BJ (cell line): Measurements from ENCODE around the gene HSPBP1. TPM values are rescaled to one million over a fixed set of nuclear protein-coding genes. Genes with fewer than 3 reads are reported as not detected.
"Not testable (repeated sequence)": the region's sequence is repeated elsewhere in the genome, so short reads cannot be mapped to it uniquely, and the experiment has no call there.

Experiments used
- CTCF ChIA-PET: fragments of 350-600 bp; formaldehyde crosslinking; extraction: SDS; loops from one replicate; lab custom pipeline; 2021; ENCODE audit warnings: antibody characterized with exemption, inconsistent platforms; lab: Yijun Ruan, JAX
- POLR2A ChIA-PET: fragments of 300-600 bp; sonication (Branson Sonifier 250); formaldehyde crosslinking; extraction: SDS; loops from one replicate; lab custom pipeline; 2021; ENCODE audit warnings: antibody characterized with exemption; lab: Charles Lee
- DNase-seq: peaks from one replicate; pipeline ENCODE4 v3.0.0-alpha.2; 2011; ENCODE audit warnings: low read depth
- H3K27me3 ChIP-seq: 2 replicates; pipeline ENCODE4 v1.6.0; 2011; ENCODE audit warnings: low read length; ENCODE audit not compliant: control insufficient read depth, insufficient read depth
- H3K36me3 ChIP-seq: 2 replicates; pipeline ENCODE4 v1.5.1; 2011; ENCODE audit warnings: low read length; ENCODE audit not compliant: control insufficient read depth, insufficient read depth
- H3K4me3 ChIP-seq: 2 replicates; pipeline ENCODE4 v1.5.1; 2011; ENCODE audit warnings: low read depth, mild to moderate bottlenecking, control low read depth, low read length
- CTCF ChIP-seq: IDR thresholded peaks from 2 replicates; pipeline ENCODE4 v1.5.1; 2011; ENCODE audit warnings: low read depth, mild to moderate bottlenecking, control low read depth, inconsistent platforms, low read length, moderate library complexity; ENCODE audit not compliant: insufficient read depth
- polyA plus RNA-seq: library from polyadenylated mRNA; depleted of rRNA; stranded (reverse); fragments of >200 nt; gene quantifications from 2 replicates; pipeline ENCODE4 v1.2.3, GENCODE V29; 2011

The HSPBP1 gene
- polyA plus RNA-seq, 1 experiment: 43.8 TPM

- no peak for DNase-seq
- H3K4me3 ChIP-seq: no peak overlapping the region
- POLR2A ChIA-PET: no interaction called here
- no peak for TF ChIP-seq CTCF
- H3K36me3 ChIP-seq: peaks cover 32% of the 10 kb centered on the region
- no peaks in the 10 kb centered on the region for H3K27me3 ChIP-seq
- CTCF ChIA-PET: no interaction called here
Measured at GRCh38 chr19:55227241-55228014, 52.5 kb downstream of the HSPBP1 start.

- POLR2A ChIA-PET: no interaction called here
- Histone ChIP-seq H3K27me3 (no peaks in the 10 kb centered on the region), H3K36me3 (peaks cover 27% of the 10 kb centered on the region), H3K4me3 (no peak overlapping the region)
- CTCF ChIA-PET: no interaction called here
- no peak for TF ChIP-seq CTCF
- no peak for DNase-seq
Measured at GRCh38 chr19:55226788-55227187, 53.1 kb downstream of the HSPBP1 start.

- no peak for TF ChIP-seq CTCF
- CTCF ChIA-PET: no interaction called here
- POLR2A ChIA-PET: no interaction called here
- Histone ChIP-seq H3K36me3 (peaks cover 22% of the 10 kb centered on the region), H3K4me3 (no peak overlapping the region), H3K27me3 (no peaks in the 10 kb centered on the region)
- no peak for DNase-seq
Measured at GRCh38 chr19:55226273-55226672, 53.6 kb downstream of the HSPBP1 start.

GRCh38 chr19:55225415-55225958, 54.4 kb downstream of the HSPBP1 start:
- no peak for DNase-seq
- TF ChIP-seq CTCF: no peak
- H3K4me3 ChIP-seq: no peak overlapping the region
- H3K27me3 ChIP-seq: no peaks in the 10 kb centered on the region
- H3K36me3 ChIP-seq: peaks cover 18% of the 10 kb centered on the region
- POLR2A ChIA-PET: no interaction called here
- CTCF ChIA-PET: interaction anchor here (0.7 kb wide), 1 partner anchor 242 kb away, joined by 4 read pairs; no protein-coding TSS in a partner anchor

- H3K27me3 ChIP-seq, H3K4me3 ChIP-seq, POLR2A ChIA-PET, DNase-seq: not testable (repeated sequence)
- CTCF ChIA-PET: interaction anchor here (0.7 kb wide), 1 partner anchor 243 kb away, joined by 4 read pairs; no protein-coding TSS in a partner anchor
- peaks cover 16% of the 10 kb centered on the region for H3K36me3 ChIP-seq
Measured at GRCh38 chr19:55224679-55225414, 55.1 kb downstream of the HSPBP1 start.
